HG03066 (cell line): Measurements from ENCODE around the gene ISL2.

Source experiments
- ATAC-seq: cut with Tn5 transposase; IDR thresholded peaks from one replicate; pipeline ENCODE4 v1.9.1; 2021; ENCODE audit warnings: low read depth; ENCODE audit not compliant: unreplicated experiment

ISL2 gene

GRCh38 chr15:76341366-76342057, 4.9 kb downstream of the ISL2 start:
- ATAC-seq: no peak

GRCh38 chr15:76342058-76342381, 5.4 kb downstream of the ISL2 start:
- no peak for ATAC-seq

- no peak for ATAC-seq
Observed at GRCh38 chr15:76342382-76343201, 6.0 kb downstream of the ISL2 start.

- ATAC-seq: no peak
Observed at GRCh38 chr15:76343313-76343996, 6.9 kb downstream of the ISL2 start.

- no peak for ATAC-seq
Observed at GRCh38 chr15:76344893-76345582, 8.5 kb downstream of the ISL2 start.

GRCh38 chr15:76345583-76345879, 9.0 kb downstream of the ISL2 start:
- ATAC-seq: no peak

- no peak for ATAC-seq
Observed at GRCh38 chr15:76345880-76346668, 9.5 kb downstream of the ISL2 start.

- no peak for ATAC-seq
Observed at GRCh38 chr15:76346669-76347481, 10.3 kb downstream of the ISL2 start.

GRCh38 chr15:76347482-76348055, 11.0 kb downstream of the ISL2 start:
- ATAC-seq: no peak

GRCh38 chr15:76349301-76350070, 12.9 kb downstream of the ISL2 start:
- ATAC-seq: no peak

GRCh38 chr15:76353023-76353577, 16.5 kb downstream of the ISL2 start:
- ATAC-seq: no peak

- no peak for ATAC-seq
Observed at GRCh38 chr15:76353903-76354302, 17.3 kb downstream of the ISL2 start.

- no peak for ATAC-seq
Observed at GRCh38 chr15:76354823-76355440, 18.4 kb downstream of the ISL2 start.

- no peak for ATAC-seq
Observed at GRCh38 chr15:76358453-76358852, 21.9 kb downstream of the ISL2 start.

- no peak for ATAC-seq
Observed at GRCh38 chr15:76359152-76359551, 22.6 kb downstream of the ISL2 start.

GRCh38 chr15:76360416-76360815, 23.8 kb downstream of the ISL2 start:
- ATAC-seq: no peak

GRCh38 chr15:76363251-76363650, 26.7 kb downstream of the ISL2 start:
- ATAC-seq: no peak

- no peak for ATAC-seq
Observed at GRCh38 chr15:76366714-76367113, 30.1 kb downstream of the ISL2 start.
